Measurements from ENCODE around the gene LSR. TPM values are rescaled to one million over a fixed set of nuclear protein-coding genes. Genes with fewer than 3 reads are reported as not detected.
"Not testable (repeated sequence)": the region's sequence is repeated elsewhere in the genome, so short reads cannot be mapped to it uniquely, and the experiment has no call there.

The LSR gene
- polyA plus RNA-seq, 1 donor (not counting 4 experiments of a cell fraction or from before 2014, with no cell fraction given), result 51.3 TPM

- dilution Hi-C loops (cut with MboI; ENCODE audit: extremely low pct_ligation_motif_present, low sequenced_read_pairs), result no loop called here
- no peaks in the 10 kb centered on the region for H3K9me1 ChIP-seq (ENCODE audit: control insufficient read depth, extremely low read depth, insufficient read depth, low read length)
These were observed 35.6 kb downstream of the LSR start for GRCh38 chr19:35284153-35285094.

DNA sequence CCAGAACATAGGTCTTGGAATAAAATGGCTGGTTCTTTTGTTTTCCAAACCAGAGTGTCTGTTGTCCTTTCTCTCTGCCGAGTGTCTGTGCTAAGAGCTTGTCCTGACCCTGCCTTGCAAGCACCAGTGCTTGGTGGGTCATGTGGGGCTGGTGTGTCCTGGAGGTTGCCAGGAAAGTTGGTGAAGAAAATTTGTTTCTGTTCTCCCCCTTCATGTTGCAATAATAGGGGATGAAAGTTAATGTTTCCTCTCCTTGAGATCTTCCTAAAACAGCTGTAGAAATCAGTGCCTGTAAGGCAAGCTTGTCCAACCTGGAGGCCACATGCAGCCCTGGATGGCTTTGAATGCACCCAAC lies 36.3 kb downstream of the LSR start:
- H3K36me3 ChIP-seq (ENCODE audit: control insufficient read depth in 2 of 2, extremely low read depth in 1 of 2, insufficient read depth in 2 of 2, low read length in 2 of 2), result no peaks in the 10 kb centered on the region
- H3K9me3 ChIP-seq (ENCODE audit: control insufficient read depth, low read depth, low read length), result no peaks in the 10 kb centered on the region
- no peak overlapping the region for H2AFZ ChIP-seq (ENCODE audit: control insufficient read depth, low read length)
- no peaks in the 10 kb centered on the region for H3K9me1 ChIP-seq (ENCODE audit: control insufficient read depth, extremely low read depth, insufficient read depth, low read length)
- DNase-seq (ENCODE audit: low read depth, low spot score) (no peak), FAIRE-seq (no peak)
- peaks cover 7% of the 10 kb centered on the region for H3K4me1 ChIP-seq (ENCODE audit: control insufficient read depth, extremely low read depth, insufficient read depth, low read length)
- H4K20me1 ChIP-seq (ENCODE audit: control insufficient read depth, extremely low read depth, insufficient read depth, low read length), result no peaks in the 10 kb centered on the region
- peaks cover 22% of the 10 kb centered on the region for H3K27me3 ChIP-seq (ENCODE audit: control insufficient read depth, extremely low read depth, insufficient read depth, low read length)
- H3K27ac ChIP-seq (ENCODE audit: control insufficient read depth, insufficient read depth, low read length), result no peak overlapping the region
- H3K4me2 ChIP-seq (ENCODE audit: control insufficient read depth, extremely low read depth, insufficient read depth, low read depth, low read length), result no peak overlapping the region
- TF ChIP-seq EZH2 (IDR thresholded peaks at IDR 0.05; ENCODE audit: low read length), result no peak
- TF ChIP-seq, protein P1, sequence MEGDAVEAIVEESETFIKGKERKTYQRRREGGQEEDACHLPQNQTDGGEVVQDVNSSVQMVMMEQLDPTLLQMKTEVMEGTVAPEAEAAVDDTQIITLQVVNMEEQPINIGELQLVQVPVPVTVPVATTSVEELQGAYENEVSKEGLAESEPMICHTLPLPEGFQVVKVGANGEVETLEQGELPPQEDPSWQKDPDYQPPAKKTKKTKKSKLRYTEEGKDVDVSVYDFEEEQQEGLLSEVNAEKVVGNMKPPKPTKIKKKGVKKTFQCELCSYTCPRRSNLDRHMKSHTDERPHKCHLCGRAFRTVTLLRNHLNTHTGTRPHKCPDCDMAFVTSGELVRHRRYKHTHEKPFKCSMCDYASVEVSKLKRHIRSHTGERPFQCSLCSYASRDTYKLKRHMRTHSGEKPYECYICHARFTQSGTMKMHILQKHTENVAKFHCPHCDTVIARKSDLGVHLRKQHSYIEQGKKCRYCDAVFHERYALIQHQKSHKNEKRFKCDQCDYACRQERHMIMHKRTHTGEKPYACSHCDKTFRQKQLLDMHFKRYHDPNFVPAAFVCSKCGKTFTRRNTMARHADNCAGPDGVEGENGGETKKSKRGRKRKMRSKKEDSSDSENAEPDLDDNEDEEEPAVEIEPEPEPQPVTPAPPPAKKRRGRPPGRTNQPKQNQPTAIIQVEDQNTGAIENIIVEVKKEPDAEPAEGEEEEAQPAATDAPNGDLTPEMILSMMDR (optimal IDR thresholded peaks at IDR 0.05 in 1 of 3, IDR thresholded peaks at IDR 0.05 in 1 of 3, conservative IDR thresholded peaks at IDR 0.05 in 1 of 3; ENCODE audit: extremely low read depth in 1 of 3, insufficient read depth in 2 of 3, low read length in 3 of 3), result no peak
- H3K79me2 ChIP-seq (ENCODE audit: control insufficient read depth, insufficient read depth, low read length), result no peaks in the 10 kb centered on the region
- dilution Hi-C loops (cut with MboI; ENCODE audit: extremely low pct_ligation_motif_present, low sequenced_read_pairs), result no loop called here
- H3K4me3 ChIP-seq (ENCODE audit: control insufficient read depth in 2 of 3, extremely low read depth in 1 of 3, insufficient read depth in 2 of 3, low read depth in 1 of 3, low read length in 3 of 3), result no peak overlapping the region
- H3K9ac ChIP-seq (ENCODE audit: control insufficient read depth, extremely low read depth, insufficient read depth, low read length), result no peak overlapping the region

More at GRCh38 chr19:35284153-35285094, 35.6 kb downstream of the LSR start:
- no peaks in the 10 kb centered on the region for H3K79me2 ChIP-seq (ENCODE audit: control insufficient read depth, insufficient read depth, low read length)
- H3K27me3 ChIP-seq (ENCODE audit: control insufficient read depth, extremely low read depth, insufficient read depth, low read length), result peaks cover 22% of the 10 kb centered on the region
- H3K9ac ChIP-seq (ENCODE audit: control insufficient read depth, extremely low read depth, insufficient read depth, low read length), result no peak overlapping the region
- no peak for DNase-seq (ENCODE audit: low read depth, low spot score)
- FAIRE-seq, result no peak
- no peaks in the 10 kb centered on the region for H4K20me1 ChIP-seq (ENCODE audit: control insufficient read depth, extremely low read depth, insufficient read depth, low read length)
- TF ChIP-seq, protein P1 (optimal IDR thresholded peaks at IDR 0.05 in 1 of 3, IDR thresholded peaks at IDR 0.05 in 1 of 3, conservative IDR thresholded peaks at IDR 0.05 in 1 of 3; ENCODE audit: extremely low read depth in 1 of 3, insufficient read depth in 2 of 3, low read length in 3 of 3), result no peak
- TF ChIP-seq EZH2 (IDR thresholded peaks at IDR 0.05; ENCODE audit: low read length), result no peak
- H3K36me3 ChIP-seq (ENCODE audit: control insufficient read depth in 2 of 2, extremely low read depth in 1 of 2, insufficient read depth in 2 of 2, low read length in 2 of 2), result peaks cover 0 to 2% of the 10 kb centered on the region in 2 experiments
- no peak overlapping the region for H2AFZ ChIP-seq (ENCODE audit: control insufficient read depth, low read length)
- H3K4me2 ChIP-seq (ENCODE audit: control insufficient read depth, extremely low read depth, insufficient read depth, low read depth, low read length), result no peak overlapping the region
- H3K27ac ChIP-seq (ENCODE audit: control insufficient read depth, insufficient read depth, low read length), result no peak overlapping the region
- peaks cover 7% of the 10 kb centered on the region for H3K4me1 ChIP-seq (ENCODE audit: control insufficient read depth, extremely low read depth, insufficient read depth, low read length)
- H3K9me3 ChIP-seq (ENCODE audit: control insufficient read depth, low read depth, low read length), result no peaks in the 10 kb centered on the region
- H3K4me3 ChIP-seq (ENCODE audit: control insufficient read depth in 2 of 3, extremely low read depth in 1 of 3, insufficient read depth in 2 of 3, low read depth in 1 of 3, low read length in 3 of 3), result no peak overlapping the region

DNA sequence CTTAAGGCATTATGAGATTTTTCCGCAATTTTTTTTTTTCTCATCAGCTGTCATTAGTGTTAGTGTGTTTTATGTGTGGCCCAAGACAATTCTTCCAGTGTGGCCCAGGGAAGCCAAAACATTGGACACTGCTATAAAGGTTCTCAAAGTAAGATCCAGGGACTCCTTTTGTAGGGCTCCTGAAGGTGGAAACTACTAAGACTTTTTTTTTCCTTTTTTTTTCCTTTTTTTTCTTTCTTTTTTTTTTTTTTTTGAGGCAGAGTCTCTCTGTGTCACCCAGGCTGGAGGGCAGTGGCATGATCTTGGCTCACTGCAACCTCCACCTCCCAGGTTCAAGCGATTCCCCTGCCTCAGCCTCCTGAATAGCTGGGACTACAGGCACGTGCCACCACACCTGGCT lies 36.7 kb downstream of the LSR start:
- H3K9me1 ChIP-seq (ENCODE audit: control insufficient read depth, extremely low read depth, insufficient read depth, low read length); H3K27ac ChIP-seq (ENCODE audit: control insufficient read depth, insufficient read depth, low read length); H3K79me2 ChIP-seq (ENCODE audit: control insufficient read depth, insufficient read depth, low read length); H3K4me2 ChIP-seq (ENCODE audit: control insufficient read depth, extremely low read depth, insufficient read depth, low read depth, low read length); H3K9me3 ChIP-seq (ENCODE audit: control insufficient read depth, low read depth, low read length); H3K36me3 ChIP-seq (ENCODE audit: control insufficient read depth in 2 of 2, extremely low read depth in 1 of 2, insufficient read depth in 2 of 2, low read length in 2 of 2); H4K20me1 ChIP-seq (ENCODE audit: control insufficient read depth, extremely low read depth, insufficient read depth, low read length); dilution Hi-C loops (cut with MboI; ENCODE audit: extremely low pct_ligation_motif_present, low sequenced_read_pairs); H2AFZ ChIP-seq (ENCODE audit: control insufficient read depth, low read length); H3K4me1 ChIP-seq (ENCODE audit: control insufficient read depth, extremely low read depth, insufficient read depth, low read length); DNase-seq (ENCODE audit: low read depth, low spot score); FAIRE-seq; H3K9ac ChIP-seq (ENCODE audit: control insufficient read depth, extremely low read depth, insufficient read depth, low read length); H3K4me3 ChIP-seq (ENCODE audit: control insufficient read depth in 2 of 3, extremely low read depth in 1 of 3, insufficient read depth in 2 of 3, low read depth in 1 of 3, low read length in 3 of 3): not testable (repeated sequence)
- H3K27me3 ChIP-seq (ENCODE audit: control insufficient read depth, extremely low read depth, insufficient read depth, low read length), result peaks cover 24% of the 10 kb centered on the region
